GM12878 (cell line): ENCODE results near the gene ANKIB1.

Experiments
- ASH2L ChIP-seq: fragments of 300-600, 200-600 bp; sonication (generic); IDR thresholded peaks from 2 replicates; pipeline ENCODE4 v1.6.1; 2017; ENCODE audit warnings: low read depth, mild to moderate bottlenecking, borderline replicate concordance
- HDAC6 ChIP-seq: fragments of 200-600 bp; sonication (generic); IDR thresholded peaks from one replicate; pipeline ENCODE4 v1.8.0; 2017; ENCODE audit warnings: antibody characterized with exemption; ENCODE audit not compliant: unreplicated experiment
- POLR2A ChIP-seq: IDR thresholded peaks from 2 replicates; pipeline ENCODE4 v1.6.1; 2011; ENCODE audit warnings: low read depth, mild to moderate bottlenecking, low read length
- POLR2AphosphoS5 ChIP-seq: IDR thresholded peaks from 2 replicates; pipeline ENCODE4 v1.6.1; 2011; ENCODE audit warnings: mild to moderate bottlenecking, low read length, inconsistent platforms
- STAT1 ChIP-seq: fragments of 450-650 bp; conservative IDR thresholded peaks from 2 replicates; pipeline ENCODE4 v1.6.1; 2014; ENCODE audit warnings: antibody characterized with exemption, mild to moderate bottlenecking
- USF2 ChIP-seq: IDR thresholded peaks from 2 replicates; pipeline ENCODE4 v1.6.1; 2011; ENCODE audit warnings: low read depth, low read length, improper control_type of control experiment, borderline replicate concordance
- TF ChIP-seq, protein P1 (sequence below): IDR thresholded peaks from 2 replicates; pipeline ENCODE4 v1.6.1; 2012; ENCODE audit warnings: improper control_type of control experiment, low read depth, low read length; ENCODE audit not compliant: insufficient replicate concordance
- TF ChIP-seq, protein P2 (sequence below): IDR thresholded peaks from 2 replicates; pipeline ENCODE4 v1.6.1; 2012; ENCODE audit warnings: low read depth, low read length, improper control_type of control experiment

DNA sequence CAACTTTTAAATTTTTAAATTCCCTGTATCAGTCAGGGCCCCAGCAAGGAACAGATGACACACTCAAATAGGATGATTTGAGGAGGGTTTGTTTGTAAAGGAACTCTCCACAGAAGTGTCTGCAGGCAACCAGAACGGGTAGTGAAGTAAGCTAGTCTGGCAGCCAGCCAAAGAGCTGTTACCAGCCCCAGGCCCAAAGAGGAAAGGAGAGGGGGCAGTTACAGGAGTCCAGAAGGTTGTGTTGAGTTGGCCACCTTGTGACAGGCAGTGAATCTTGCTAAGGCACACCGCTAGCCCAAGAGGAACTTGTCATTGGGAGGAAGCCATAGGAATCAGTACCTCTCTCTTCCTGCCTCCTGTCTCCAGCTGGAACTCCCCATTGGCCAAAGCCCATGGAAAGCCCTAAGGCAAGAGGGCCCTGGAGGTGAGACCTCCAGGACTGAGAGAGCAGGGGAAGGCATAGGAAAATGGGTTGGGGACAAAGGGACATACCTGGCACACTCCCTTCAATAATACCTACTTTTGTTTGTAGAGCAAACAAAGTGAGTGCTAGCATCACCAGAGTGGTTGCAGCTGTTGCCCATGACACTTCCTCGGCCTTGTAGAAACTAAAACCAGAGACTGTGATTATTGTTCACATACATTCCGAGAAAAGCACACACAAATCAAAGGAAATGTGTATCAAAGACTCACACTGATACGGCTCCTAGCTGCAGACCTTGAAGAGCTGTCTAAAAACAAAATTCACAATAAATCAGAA, 176.1 kb downstream of the ANKIB1 start:
- TF ChIP-seq HDAC6 (no peak), USF2 (no peak), STAT1 (no peak), ASH2L (no peak), POLR2A (no peak), POLR2AphosphoS5 (no peak)
- TF ChIP-seq, protein P1, sequence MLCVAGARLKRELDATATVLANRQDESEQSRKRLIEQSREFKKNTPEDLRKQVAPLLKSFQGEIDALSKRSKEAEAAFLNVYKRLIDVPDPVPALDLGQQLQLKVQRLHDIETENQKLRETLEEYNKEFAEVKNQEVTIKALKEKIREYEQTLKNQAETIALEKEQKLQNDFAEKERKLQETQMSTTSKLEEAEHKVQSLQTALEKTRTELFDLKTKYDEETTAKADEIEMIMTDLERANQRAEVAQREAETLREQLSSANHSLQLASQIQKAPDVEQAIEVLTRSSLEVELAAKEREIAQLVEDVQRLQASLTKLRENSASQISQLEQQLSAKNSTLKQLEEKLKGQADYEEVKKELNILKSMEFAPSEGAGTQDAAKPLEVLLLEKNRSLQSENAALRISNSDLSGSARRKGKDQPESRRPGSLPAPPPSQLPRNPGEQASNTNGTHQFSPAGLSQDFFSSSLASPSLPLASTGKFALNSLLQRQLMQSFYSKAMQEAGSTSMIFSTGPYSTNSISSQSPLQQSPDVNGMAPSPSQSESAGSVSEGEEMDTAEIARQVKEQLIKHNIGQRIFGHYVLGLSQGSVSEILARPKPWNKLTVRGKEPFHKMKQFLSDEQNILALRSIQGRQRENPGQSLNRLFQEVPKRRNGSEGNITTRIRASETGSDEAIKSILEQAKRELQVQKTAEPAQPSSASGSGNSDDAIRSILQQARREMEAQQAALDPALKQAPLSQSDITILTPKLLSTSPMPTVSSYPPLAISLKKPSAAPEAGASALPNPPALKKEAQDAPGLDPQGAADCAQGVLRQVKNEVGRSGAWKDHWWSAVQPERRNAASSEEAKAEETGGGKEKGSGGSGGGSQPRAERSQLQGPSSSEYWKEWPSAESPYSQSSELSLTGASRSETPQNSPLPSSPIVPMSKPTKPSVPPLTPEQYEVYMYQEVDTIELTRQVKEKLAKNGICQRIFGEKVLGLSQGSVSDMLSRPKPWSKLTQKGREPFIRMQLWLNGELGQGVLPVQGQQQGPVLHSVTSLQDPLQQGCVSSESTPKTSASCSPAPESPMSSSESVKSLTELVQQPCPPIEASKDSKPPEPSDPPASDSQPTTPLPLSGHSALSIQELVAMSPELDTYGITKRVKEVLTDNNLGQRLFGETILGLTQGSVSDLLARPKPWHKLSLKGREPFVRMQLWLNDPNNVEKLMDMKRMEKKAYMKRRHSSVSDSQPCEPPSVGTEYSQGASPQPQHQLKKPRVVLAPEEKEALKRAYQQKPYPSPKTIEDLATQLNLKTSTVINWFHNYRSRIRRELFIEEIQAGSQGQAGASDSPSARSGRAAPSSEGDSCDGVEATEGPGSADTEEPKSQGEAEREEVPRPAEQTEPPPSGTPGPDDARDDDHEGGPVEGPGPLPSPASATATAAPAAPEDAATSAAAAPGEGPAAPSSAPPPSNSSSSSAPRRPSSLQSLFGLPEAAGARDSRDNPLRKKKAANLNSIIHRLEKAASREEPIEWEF: no peak
- TF ChIP-seq, protein P2, sequence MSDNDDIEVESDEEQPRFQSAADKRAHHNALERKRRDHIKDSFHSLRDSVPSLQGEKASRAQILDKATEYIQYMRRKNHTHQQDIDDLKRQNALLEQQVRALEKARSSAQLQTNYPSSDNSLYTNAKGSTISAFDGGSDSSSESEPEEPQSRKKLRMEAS: no peak
